ENCODE data around the gene ZNF732.

GRCh38 chr4:340011-340410 lies 34.7 kb upstream of the ZNF732 start:
- no peak for TF ChIP-seq POLR2A (IDR thresholded peaks at IDR 0.05)
- peak in 3 of 5 experiments; percentile 11 to 18 (median 18) for TF ChIP-seq CTCF (IDR thresholded peaks at IDR 0.05)

Data from transverse colon (tissue), 3 donors.